Loucy (cell line): Measurements from ENCODE around the gene FLVCR2.
"Not testable (repeated sequence)": the region's sequence is repeated elsewhere in the genome, so short reads cannot be mapped to it uniquely, and the experiment has no call there.

Source experiments
- H2AFZ ChIP-seq: fragments of 200-600 bp; sonication (generic); 2 replicates; pipeline ENCODE4 v1.6.0; 2016; ENCODE audit warnings: antibody characterized with exemption, mild to moderate bottlenecking, low read length, moderate library complexity
- H3F3A ChIP-seq: fragments of 200-600 bp; 2 replicates; pipeline ENCODE4 v1.6.0; 2016; ENCODE audit warnings: antibody characterized with exemption, low read depth, mild to moderate bottlenecking
- H3K27me3 ChIP-seq: fragments of 200-600 bp; sonication (generic); 2 replicates; pipeline ENCODE4 v1.6.1; 2014; ENCODE audit warnings: low read length, mild to moderate bottlenecking; ENCODE audit not compliant: insufficient read depth, poor library complexity, severe bottlenecking
- H3K36me3 ChIP-seq: fragments of 200-600 bp; sonication (generic); 2 replicates; pipeline ENCODE4 v1.6.1; 2016; ENCODE audit warnings: low read length; ENCODE audit not compliant: insufficient read depth
- H3K4me1 ChIP-seq: fragments of 200-600 bp; sonication (generic); 2 replicates; pipeline ENCODE4 v1.5.1; 2014; ENCODE audit warnings: low read length, mild to moderate bottlenecking; ENCODE audit not compliant: insufficient read depth, poor library complexity, severe bottlenecking
- H3K4me2 ChIP-seq: fragments of 200-600 bp; sonication (generic); 2 replicates; pipeline ENCODE4 v1.6.0; 2014; ENCODE audit warnings: antibody characterized with exemption, low read length, low read depth, mild to moderate bottlenecking; ENCODE audit not compliant: poor library complexity, severe bottlenecking
- H3K4me3 ChIP-seq: fragments of 200-600 bp; sonication (generic); 2 replicates; pipeline ENCODE4 v1.5.1; 2014; ENCODE audit warnings: low read length, mild to moderate bottlenecking, mixed read lengths; ENCODE audit not compliant: poor library complexity, severe bottlenecking
- H3K79me2 ChIP-seq: fragments of 200-600 bp; sonication (generic); 2 replicates; pipeline ENCODE4 v1.6.1; 2014; ENCODE audit warnings: low read length; ENCODE audit not compliant: insufficient read depth
- H3K9ac ChIP-seq: fragments of 200-600 bp; sonication (generic); 2 replicates; pipeline ENCODE4 v1.6.0; 2014; ENCODE audit warnings: mild to moderate bottlenecking, low read depth, low read length, moderate library complexity; ENCODE audit not compliant: poor library complexity, severe bottlenecking
- H3K9me2 ChIP-seq: fragments of 200-600 bp; sonication (generic); replicated peaks from 2 replicates; pipeline ENCODE4 v1.6.1; 2016; ENCODE audit warnings: low read depth, low read length, mixed read lengths
- H3K9me3 ChIP-seq: fragments of 200-600 bp; sonication (generic); 2 replicates; pipeline ENCODE4 v1.6.1; 2014; ENCODE audit warnings: mild to moderate bottlenecking, antibody characterized with exemption, low read length, low read depth; ENCODE audit not compliant: insufficient read depth
- H4K20me1 ChIP-seq: fragments of 200-600 bp; sonication (generic); 2 replicates; pipeline ENCODE4 v1.6.0; 2014; ENCODE audit warnings: antibody characterized with exemption, low read length, mild to moderate bottlenecking; ENCODE audit not compliant: insufficient read depth, poor library complexity, severe bottlenecking
- EZH2phosphoT487 ChIP-seq: fragments of 200-600 bp; IDR thresholded peaks from 2 replicates; pipeline ENCODE4 v1.6.1; 2018; ENCODE audit warnings: antibody characterized with exemption, mild to moderate bottlenecking, moderate library complexity, borderline replicate concordance
- TF ChIP-seq, protein P1 (sequence below): fragments of 200-600 bp; sonication (generic); conservative IDR thresholded peaks from 2 replicates; pipeline ENCODE4 v1.5.1; 2014; ENCODE audit warnings: mild to moderate bottlenecking, antibody characterized with exemption, low read length

FLVCR2 gene

DNA sequence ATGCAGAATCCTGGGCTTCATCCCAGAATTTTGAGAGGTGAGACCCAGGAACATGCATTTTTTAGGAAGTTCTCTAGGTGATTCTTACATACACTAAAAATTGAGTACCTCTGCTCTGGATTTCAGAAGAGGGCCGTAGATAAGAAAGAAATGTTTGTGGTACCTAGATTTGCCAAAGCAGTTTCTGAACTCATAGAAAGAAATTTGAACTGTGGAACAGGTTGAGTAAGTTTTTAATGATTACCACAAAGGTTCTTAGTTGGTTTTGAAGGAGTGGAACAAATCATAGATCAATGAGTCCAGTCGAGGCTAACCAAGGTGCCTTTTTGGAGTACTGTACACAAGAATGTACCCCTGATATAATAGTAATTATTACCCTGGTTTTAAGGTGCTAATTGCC lies 107.5 kb downstream of the FLVCR2 start:
- no peaks in the 10 kb centered on the region for H3K9me2 ChIP-seq
- no peaks in the 10 kb centered on the region for H4K20me1 ChIP-seq
- H3K9me3 ChIP-seq = no peaks in the 10 kb centered on the region
- H3K9ac ChIP-seq = no peak overlapping the region
- H3K4me1 ChIP-seq = no peaks in the 10 kb centered on the region
- no peak overlapping the region for H3K4me3 ChIP-seq
- H2AFZ ChIP-seq = no peak overlapping the region
- no peaks in the 10 kb centered on the region for H3F3A ChIP-seq
- H3K79me2 ChIP-seq = no peaks in the 10 kb centered on the region
- no peaks in the 10 kb centered on the region for H3K27me3 ChIP-seq
- no peak overlapping the region for H3K4me2 ChIP-seq
- TF ChIP-seq, protein P1, sequence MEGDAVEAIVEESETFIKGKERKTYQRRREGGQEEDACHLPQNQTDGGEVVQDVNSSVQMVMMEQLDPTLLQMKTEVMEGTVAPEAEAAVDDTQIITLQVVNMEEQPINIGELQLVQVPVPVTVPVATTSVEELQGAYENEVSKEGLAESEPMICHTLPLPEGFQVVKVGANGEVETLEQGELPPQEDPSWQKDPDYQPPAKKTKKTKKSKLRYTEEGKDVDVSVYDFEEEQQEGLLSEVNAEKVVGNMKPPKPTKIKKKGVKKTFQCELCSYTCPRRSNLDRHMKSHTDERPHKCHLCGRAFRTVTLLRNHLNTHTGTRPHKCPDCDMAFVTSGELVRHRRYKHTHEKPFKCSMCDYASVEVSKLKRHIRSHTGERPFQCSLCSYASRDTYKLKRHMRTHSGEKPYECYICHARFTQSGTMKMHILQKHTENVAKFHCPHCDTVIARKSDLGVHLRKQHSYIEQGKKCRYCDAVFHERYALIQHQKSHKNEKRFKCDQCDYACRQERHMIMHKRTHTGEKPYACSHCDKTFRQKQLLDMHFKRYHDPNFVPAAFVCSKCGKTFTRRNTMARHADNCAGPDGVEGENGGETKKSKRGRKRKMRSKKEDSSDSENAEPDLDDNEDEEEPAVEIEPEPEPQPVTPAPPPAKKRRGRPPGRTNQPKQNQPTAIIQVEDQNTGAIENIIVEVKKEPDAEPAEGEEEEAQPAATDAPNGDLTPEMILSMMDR = no peak
- TF ChIP-seq EZH2phosphoT487 = no peak
- H3K36me3 ChIP-seq = peaks cover 51% of the 10 kb centered on the region

GRCh38 chr14:75689012-75689411 lies 110.6 kb downstream of the FLVCR2 start:
- H2AFZ ChIP-seq = no peak overlapping the region
- no peaks in the 10 kb centered on the region for H3K79me2 ChIP-seq
- H3K27me3 ChIP-seq = no peaks in the 10 kb centered on the region
- H3K4me2 ChIP-seq = no peak overlapping the region
- H3K9ac ChIP-seq = no peak overlapping the region
- no peaks in the 10 kb centered on the region for H3K4me1 ChIP-seq
- H3K9me2 ChIP-seq = no peaks in the 10 kb centered on the region
- no peaks in the 10 kb centered on the region for H4K20me1 ChIP-seq
- H3K4me3 ChIP-seq = no peak overlapping the region
- TF ChIP-seq, protein P1 = no peak
- no peak for TF ChIP-seq EZH2phosphoT487
- no peaks in the 10 kb centered on the region for H3K9me3 ChIP-seq
- H3F3A ChIP-seq = no peaks in the 10 kb centered on the region
- peaks cover 53% of the 10 kb centered on the region for H3K36me3 ChIP-seq

- Histone ChIP-seq H3K4me2 (no peak overlapping the region), H3K4me3 (no peak overlapping the region), H3K9me3 (no peaks in the 10 kb centered on the region), H3K27me3 (no peaks in the 10 kb centered on the region), H2AFZ (no peak overlapping the region), H3K4me1 (no peaks in the 10 kb centered on the region), H3K9me2 (no peaks in the 10 kb centered on the region), H3F3A (no peaks in the 10 kb centered on the region), H4K20me1 (no peaks in the 10 kb centered on the region), H3K36me3 (peaks cover 48% of the 10 kb centered on the region; the same call in 1 of the 2 replicates), H3K9ac (no peak overlapping the region), H3K79me2 (no peaks in the 10 kb centered on the region)
- TF ChIP-seq, protein P1 = no peak
- no peak for TF ChIP-seq EZH2phosphoT487
Measured at GRCh38 chr14:75690010-75690409, 111.6 kb downstream of the FLVCR2 start.

GRCh38 chr14:75695025-75695424 lies 116.6 kb downstream of the FLVCR2 start:
- not testable (repeated sequence) for H3K27me3 ChIP-seq, H3K9ac ChIP-seq, H3K4me2 ChIP-seq, H3F3A ChIP-seq, H3K9me2 ChIP-seq, H3K4me1 ChIP-seq, H4K20me1 ChIP-seq, H3K9me3 ChIP-seq, H3K79me2 ChIP-seq, H2AFZ ChIP-seq, H3K4me3 ChIP-seq
- H3K36me3 ChIP-seq = peaks cover 82% of the 10 kb centered on the region; the same call in 1 of the 2 replicates
